Measurements from ENCODE around the gene ZNF791.
"Not testable (repeated sequence)": the region's sequence is repeated elsewhere in the genome, so short reads cannot be mapped to it uniquely, and the experiment has no call there.

The ZNF791 gene

GRCh38 chr19:12675940-12676339, 65.2 kb downstream of the ZNF791 start:
- no peaks in the 10 kb centered on the region for H3K27me3 ChIP-seq
- no peak for DNase-seq
- H3K9me3 ChIP-seq = no peaks in the 10 kb centered on the region
- H3K36me3 ChIP-seq = peaks cover 62 to 88% (median 64%) of the 10 kb centered on the region in 3 donors
- intact Hi-C loops (cut with DNase I; ENCODE audit: low total_unique reads) = loop anchor here (10.0 kb wide), 1 partner anchor 111 kb away; no protein-coding TSS in a partner anchor
- no peak overlapping the region for H3K27ac ChIP-seq
- TF ChIP-seq CTCF (IDR thresholded peaks at IDR 0.05) = no peak
- H3K4me1 ChIP-seq = peaks cover 0 to 25% (median 7%) of the 10 kb centered on the region in 4 donors
- H3K4me3 ChIP-seq = no peak overlapping the region

- no peak overlapping the region for H3K4me3 ChIP-seq
- H3K36me3 ChIP-seq = peaks cover 62 to 88% (median 64%) of the 10 kb centered on the region in 3 donors
- peak; percentile 75 to 86 for DNase-seq
- H3K27ac ChIP-seq = no peak overlapping the region
- H3K4me1 ChIP-seq = peaks cover 0 to 25% (median 6%) of the 10 kb centered on the region in 4 donors
- intact Hi-C loops (cut with DNase I; ENCODE audit: low total_unique reads) = loop anchor here (10.0 kb wide), 1 partner anchor 112 kb away; no protein-coding TSS in a partner anchor
- no peaks in the 10 kb centered on the region for H3K27me3 ChIP-seq
- TF ChIP-seq CTCF (IDR thresholded peaks at IDR 0.05) = peak; percentile 70 to 75
- no peaks in the 10 kb centered on the region for H3K9me3 ChIP-seq
Observed at GRCh38 chr19:12676384-12676792, 65.7 kb downstream of the ZNF791 start.

- Histone ChIP-seq H3K4me3 (no peak overlapping the region), H3K4me1 (peaks cover 0 to 25% (median 6%) of the 10 kb centered on the region in 4 donors), H3K27me3 (no peaks in the 10 kb centered on the region), H3K27ac (no peak overlapping the region), H3K36me3 (peaks cover 62 to 83% (median 64%) of the 10 kb centered on the region in 3 donors), H3K9me3 (no peaks in the 10 kb centered on the region)
- intact Hi-C loops (cut with DNase I; ENCODE audit: low total_unique reads) = loop anchor here (10.0 kb wide), 1 partner anchor 112 kb away; no protein-coding TSS in a partner anchor
- TF ChIP-seq CTCF (IDR thresholded peaks at IDR 0.05) = no peak
- DNase-seq = no peak
Observed at GRCh38 chr19:12676928-12677327, 66.2 kb downstream of the ZNF791 start.

GRCh38 chr19:12678039-12678438, 67.3 kb downstream of the ZNF791 start:
- H3K27ac ChIP-seq = not testable (repeated sequence)

GRCh38 chr19:12680034-12680433, 69.3 kb downstream of the ZNF791 start:
- Histone ChIP-seq H3K9me3 (no peaks in the 10 kb centered on the region), H3K36me3 (peaks cover 40 to 52% (median 44%) of the 10 kb centered on the region in 3 donors), H3K27me3 (no peaks in the 10 kb centered on the region), H3K27ac (no peak overlapping the region), H3K4me3 (no peak overlapping the region), H3K4me1 (peaks cover 0 to 27% (median 6%) of the 10 kb centered on the region in 4 donors)
- intact Hi-C loops (cut with DNase I; ENCODE audit: low total_unique reads) = loop anchor here (2.0 kb wide), 1 partner anchor 55 kb away; the partner anchor contains the start of gene TRIR
- no peak for TF ChIP-seq CTCF (IDR thresholded peaks at IDR 0.05)
- no peak for DNase-seq

More at GRCh38 chr19:12678039-12678438, 67.3 kb downstream of the ZNF791 start:
- intact Hi-C loops (cut with DNase I; ENCODE audit: low total_unique reads) = loop anchor here (10.0 kb wide), 1 partner anchor 113 kb away; no protein-coding TSS in a partner anchor
- peaks cover 58 to 72% (median 58%) of the 10 kb centered on the region in 3 donors for H3K36me3 ChIP-seq
- not testable (repeated sequence) for DNase-seq, H3K9me3 ChIP-seq, H3K27me3 ChIP-seq, H3K4me3 ChIP-seq
- H3K4me1 ChIP-seq = peaks cover 0 to 27% (median 6%) of the 10 kb centered on the region in 4 donors

Measured in tibial artery (tissue), 4 donors.